Upper lobe of left lung (tissue), 6 donors: ENCODE results near the gene SLC25A17. TPM values are rescaled to one million over a fixed set of nuclear protein-coding genes. Genes with fewer than 3 reads are reported as not detected.
"Not testable (repeated sequence)": the region's sequence is repeated elsewhere in the genome, so short reads cannot be mapped to it uniquely, and the experiment has no call there.

Source experiments
- ATAC-seq, 2 donors: fragments of 200-7000 bp; cut with Tn5 transposase; one replicate each; pipeline ENCODE4 v1.9.1; 2022; ENCODE audit warnings: mild to moderate bottlenecking in 2 of 2, moderate library complexity in 2 of 2; ENCODE audit not compliant: low FRiP score in 2 of 2
- DNase-seq, 2 donors: peaks; one replicate each; pipeline ENCODE4 v3.0.0-alpha.2; 2019 to 2020
- H3K27ac ChIP-seq, 4 donors: fragments of 200-600 bp; sonication (generic); one replicate each; pipeline ENCODE4 v1.5.1; 2016 to 2019
- H3K27me3 ChIP-seq, 4 donors: fragments of 200-600 bp; sonication (generic); one replicate each; pipeline ENCODE4 v1.5.1; 2017 to 2019
- H3K36me3 ChIP-seq, 4 donors: fragments of 200-600 bp; sonication (generic); one replicate each; pipeline ENCODE4 v1.5.1; 2016 to 2019
- H3K4me1 ChIP-seq, 4 donors: fragments of 200-600 bp; sonication (generic); one replicate each; pipeline ENCODE4 v1.5.1; 2018 to 2019
- H3K4me3 ChIP-seq, 4 donors: fragments of 200-600 bp; sonication (generic); one replicate each; pipeline ENCODE4 v1.5.1; 2017 to 2019; ENCODE audit warnings: mild to moderate bottlenecking in 2 of 4, moderate library complexity in 1 of 4
- H3K9me3 ChIP-seq, 4 donors: fragments of 200-600 bp; sonication (generic); one replicate each; pipeline ENCODE4 v1.5.1; 2018 to 2019
- EP300 ChIP-seq, 4 donors: sonication (generic); formaldehyde crosslinking; IDR thresholded peaks; one replicate each; pipeline ENCODE4 v1.5.1; 2017; ENCODE audit warnings: antibody characterized with exemption in 4 of 4, control low read depth in 2 of 4
- POLR2A ChIP-seq, 4 donors: fragments of 450-650 bp; IDR thresholded peaks; one replicate each; pipeline ENCODE4 v1.5.1; 2016 to 2017; ENCODE audit warnings: antibody characterized with exemption in 4 of 4, mild to moderate bottlenecking in 2 of 4
- POLR2AphosphoS5 ChIP-seq, 2 donors: sonication (generic); formaldehyde crosslinking; IDR thresholded peaks; one replicate each; pipeline ENCODE4 v1.5.1; 2017; ENCODE audit warnings: antibody characterized with exemption in 2 of 2
- WGBS, 2 donors: methylation state at CpG; one replicate each; pipeline ENCODE4 v1.1.5; 2017 to 2018; 5-methylcytosine and 5-hydroxymethylcytosine counted together
- total RNA-seq, 6 donors: library from RNA; depleted of rRNA in 4 of 6; stranded (reverse); fragments of >200 nt in 4 of 6; gene quantifications; one replicate each; pipeline versions ENCODE4 v1.1.0 to v1.2.1, GENCODE V29; 2016 to 2021
- TF ChIP-seq, protein P1 (sequence below), 6 experiments: fragments of 450-650 bp in 4 of 6; fragments of 200-600 bp in 2 of 6; sonication (generic) in 2 of 6; IDR thresholded peaks; one replicate each; pipeline ENCODE4 v1.5.1; 2016 to 2019; ENCODE audit warnings: antibody characterized with exemption in 6 of 6
- donor health status: DM: no; HTN: no; CAD: no; lungs with moderate emphysema.
- donor health status: DM: no; HTN: yes; CAD: no; lungs with severe emphysema.

SLC25A17 gene, protein sequence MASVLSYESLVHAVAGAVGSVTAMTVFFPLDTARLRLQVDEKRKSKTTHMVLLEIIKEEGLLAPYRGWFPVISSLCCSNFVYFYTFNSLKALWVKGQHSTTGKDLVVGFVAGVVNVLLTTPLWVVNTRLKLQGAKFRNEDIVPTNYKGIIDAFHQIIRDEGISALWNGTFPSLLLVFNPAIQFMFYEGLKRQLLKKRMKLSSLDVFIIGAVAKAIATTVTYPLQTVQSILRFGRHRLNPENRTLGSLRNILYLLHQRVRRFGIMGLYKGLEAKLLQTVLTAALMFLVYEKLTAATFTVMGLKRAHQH
- total RNA-seq: 10 to 100 TPM in 4 of 6 donors, 1 to 10 TPM in 2; 7.3 to 21.0 (median 14.3) TPM

DNA sequence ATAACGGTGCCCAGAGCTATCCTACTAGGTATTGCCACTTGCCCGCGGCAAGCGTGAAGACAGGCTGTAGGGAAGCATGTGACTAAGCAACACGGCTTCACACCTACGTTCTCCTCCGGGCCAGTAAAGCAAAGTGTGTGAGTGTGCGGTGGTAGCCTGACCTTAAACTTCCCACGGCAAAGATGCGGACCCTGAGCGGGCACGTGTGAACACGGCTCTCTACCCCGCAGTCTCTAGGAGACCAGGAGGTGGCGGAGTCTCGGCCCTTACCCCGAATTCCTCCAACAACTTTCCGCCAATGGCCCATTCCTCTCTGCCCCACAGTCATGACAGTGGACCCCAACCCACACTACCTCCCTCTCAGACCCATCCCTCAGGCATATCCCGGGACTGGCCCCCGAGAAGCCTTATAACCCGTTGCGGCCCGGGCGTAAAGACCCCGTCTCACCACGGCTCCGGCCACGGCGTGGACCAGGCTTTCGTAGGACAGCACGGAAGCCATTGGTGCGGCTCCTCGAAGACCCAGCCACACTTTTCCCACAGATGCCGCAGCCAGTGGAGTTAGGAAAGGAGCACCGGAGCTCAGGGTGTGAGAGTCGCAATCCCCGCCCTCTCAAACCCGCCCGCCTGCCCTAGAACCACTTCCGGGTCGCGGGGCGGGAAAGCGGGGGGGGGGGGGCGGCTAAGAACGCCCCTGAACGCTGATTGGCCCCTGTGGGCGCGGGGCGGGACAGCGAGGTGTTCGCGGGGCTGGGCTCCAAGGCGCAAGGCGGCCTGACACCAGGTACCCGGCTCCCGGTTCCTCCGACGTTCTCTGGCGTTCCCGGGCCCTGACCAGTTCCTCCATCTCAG is at the start of gene SLC25A17:
SLC25A17 (minus strand) TSS at position 600 of the 852 bp plus-strand sequence; CDS start at position 502, 98 bp downstream.
- ATAC-seq: peak; percentile 97 to 98
- H3K9me3 ChIP-seq: no peaks in the 10 kb centered on the region
- no peaks in the 10 kb centered on the region for H3K27me3 ChIP-seq
- peaks cover 0 to 10% (median 3%) of the 10 kb centered on the region in 4 donors for H3K36me3 ChIP-seq
- H3K27ac ChIP-seq: peak within 1 kb of the TSS; percentile 72 to 90 (median 82)
- peak; percentile 92 to 97 for DNase-seq
- 0 to 1% methylated on average over 24 to 31 of the region's 61 CpGs for WGBS, 2 donors
- peak within 1 kb of the TSS; percentile 87 to 100 (median 95) for H3K4me3 ChIP-seq
- peaks cover 13 to 35% (median 22%) of the 10 kb centered on the region in 4 donors for H3K4me1 ChIP-seq
- TF ChIP-seq POLR2A (IDR thresholded peaks at IDR 0.05): peak in 3 of 4 donors; percentile 30 to 68 (median 32)
- TF ChIP-seq POLR2AphosphoS5 (IDR thresholded peaks at IDR 0.05): peak; percentile 43 to 69
- TF ChIP-seq, protein P1, sequence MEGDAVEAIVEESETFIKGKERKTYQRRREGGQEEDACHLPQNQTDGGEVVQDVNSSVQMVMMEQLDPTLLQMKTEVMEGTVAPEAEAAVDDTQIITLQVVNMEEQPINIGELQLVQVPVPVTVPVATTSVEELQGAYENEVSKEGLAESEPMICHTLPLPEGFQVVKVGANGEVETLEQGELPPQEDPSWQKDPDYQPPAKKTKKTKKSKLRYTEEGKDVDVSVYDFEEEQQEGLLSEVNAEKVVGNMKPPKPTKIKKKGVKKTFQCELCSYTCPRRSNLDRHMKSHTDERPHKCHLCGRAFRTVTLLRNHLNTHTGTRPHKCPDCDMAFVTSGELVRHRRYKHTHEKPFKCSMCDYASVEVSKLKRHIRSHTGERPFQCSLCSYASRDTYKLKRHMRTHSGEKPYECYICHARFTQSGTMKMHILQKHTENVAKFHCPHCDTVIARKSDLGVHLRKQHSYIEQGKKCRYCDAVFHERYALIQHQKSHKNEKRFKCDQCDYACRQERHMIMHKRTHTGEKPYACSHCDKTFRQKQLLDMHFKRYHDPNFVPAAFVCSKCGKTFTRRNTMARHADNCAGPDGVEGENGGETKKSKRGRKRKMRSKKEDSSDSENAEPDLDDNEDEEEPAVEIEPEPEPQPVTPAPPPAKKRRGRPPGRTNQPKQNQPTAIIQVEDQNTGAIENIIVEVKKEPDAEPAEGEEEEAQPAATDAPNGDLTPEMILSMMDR (IDR thresholded peaks at IDR 0.05): peak in 5 of 6 experiments; percentile 15 to 57 (median 42)
- no peak for TF ChIP-seq EP300 (IDR thresholded peaks at IDR 0.05)

DNA sequence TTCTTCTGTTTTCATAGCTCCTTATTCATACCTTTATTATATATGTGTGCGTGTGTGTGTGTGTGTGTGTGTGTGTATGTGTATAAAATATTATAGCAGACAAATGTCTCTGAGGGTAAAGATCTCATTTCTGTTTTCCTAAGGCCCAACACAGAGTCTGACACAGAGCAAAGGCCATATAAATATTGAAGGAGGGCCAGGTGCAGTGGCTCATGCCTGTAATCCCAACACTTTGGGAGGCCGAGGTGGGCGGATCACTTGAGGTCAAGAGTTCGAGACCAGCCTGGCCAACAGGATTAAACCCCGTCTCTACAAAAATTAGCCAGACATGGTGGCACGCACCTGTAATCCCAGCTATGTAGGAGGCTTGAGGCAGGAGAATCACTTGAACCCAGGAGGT is 49.2 kb upstream of the SLC25A17 start:
- peaks cover 0 to 28% (median 0%) of the 10 kb centered on the region in 4 donors for H3K36me3 ChIP-seq
- not testable (repeated sequence) for ATAC-seq, H3K27me3 ChIP-seq, DNase-seq, H3K4me1 ChIP-seq, H3K4me3 ChIP-seq, H3K27ac ChIP-seq, H3K9me3 ChIP-seq
- WGBS, 2 donors: 87 to 88% methylated on average over 6 of the region's 6 CpGs

DNA sequence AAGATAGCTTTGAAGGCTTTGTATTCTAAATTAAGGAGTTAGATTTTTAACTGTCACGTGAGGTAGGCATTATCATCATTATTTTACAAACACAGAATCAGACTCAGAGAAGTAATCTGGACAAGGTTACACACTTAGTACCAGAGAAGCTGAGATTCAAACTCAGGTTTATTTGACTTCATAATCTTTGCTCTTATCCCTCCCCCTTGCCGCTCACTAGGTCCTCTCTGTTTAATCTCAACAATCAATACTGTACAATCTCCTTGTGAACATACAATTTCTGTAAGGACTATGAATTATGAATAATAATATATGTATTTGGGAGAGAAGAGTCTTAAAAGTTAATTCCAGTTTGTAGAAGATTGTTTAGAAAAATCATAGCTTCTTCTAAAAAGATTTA is 48.0 kb upstream of the SLC25A17 start:
- Histone ChIP-seq H3K9me3 (no peaks in the 10 kb centered on the region), H3K4me3 (no peak overlapping the region), H3K27ac (no peak overlapping the region), H3K4me1 (no peaks in the 10 kb centered on the region), H3K36me3 (peaks cover 0 to 30% (median 0%) of the 10 kb centered on the region in 4 donors), H3K27me3 (no peaks in the 10 kb centered on the region)
- DNase-seq (no peak), ATAC-seq (no peak)
- TF ChIP-seq, protein P1 (IDR thresholded peaks at IDR 0.05): no peak
- TF ChIP-seq EP300 (IDR thresholded peaks at IDR 0.05) (no peak), POLR2A (IDR thresholded peaks at IDR 0.05) (no peak), POLR2AphosphoS5 (IDR thresholded peaks at IDR 0.05) (no peak)
- WGBS, 2 donors: 85 to 96% methylated on average over 2 of the region's 2 CpGs

DNA sequence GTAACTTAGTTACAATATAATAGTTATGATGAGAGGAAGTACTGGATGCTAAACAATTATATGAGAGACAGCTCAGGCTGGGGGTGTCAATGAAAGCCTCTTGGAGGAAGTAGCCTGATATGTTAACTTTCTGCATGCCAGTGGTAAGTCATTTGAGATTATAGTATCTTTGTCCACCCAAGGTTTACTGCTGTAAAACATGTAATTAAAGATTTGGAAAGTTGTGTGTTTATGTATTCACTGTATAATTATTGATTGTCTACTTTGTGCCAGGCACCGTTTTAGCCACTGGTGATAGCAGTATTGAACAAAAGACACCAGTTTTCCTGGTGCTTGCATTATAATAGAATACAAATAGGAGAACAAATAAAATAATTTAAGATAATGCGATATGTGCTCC is 43.4 kb upstream of the SLC25A17 start:
- WGBS, 2 donors: 91 to 96% methylated on average over 2 of the region's 2 CpGs
- Histone ChIP-seq H3K9me3 (no peaks in the 10 kb centered on the region), H3K27ac (no peak overlapping the region), H3K4me1 (peaks cover 12 to 16% (median 13%) of the 10 kb centered on the region in 4 donors), H3K27me3 (no peaks in the 10 kb centered on the region), H3K36me3 (peaks cover 0 to 13% (median 0%) of the 10 kb centered on the region in 4 donors), H3K4me3 (no peak overlapping the region)
- TF ChIP-seq POLR2A (IDR thresholded peaks at IDR 0.05): no peak
- no peak for TF ChIP-seq EP300 (IDR thresholded peaks at IDR 0.05)
- no peak for TF ChIP-seq POLR2AphosphoS5 (IDR thresholded peaks at IDR 0.05)
- TF ChIP-seq, protein P1 (IDR thresholded peaks at IDR 0.05): no peak
- DNase-seq (no peak), ATAC-seq (no peak)

DNA sequence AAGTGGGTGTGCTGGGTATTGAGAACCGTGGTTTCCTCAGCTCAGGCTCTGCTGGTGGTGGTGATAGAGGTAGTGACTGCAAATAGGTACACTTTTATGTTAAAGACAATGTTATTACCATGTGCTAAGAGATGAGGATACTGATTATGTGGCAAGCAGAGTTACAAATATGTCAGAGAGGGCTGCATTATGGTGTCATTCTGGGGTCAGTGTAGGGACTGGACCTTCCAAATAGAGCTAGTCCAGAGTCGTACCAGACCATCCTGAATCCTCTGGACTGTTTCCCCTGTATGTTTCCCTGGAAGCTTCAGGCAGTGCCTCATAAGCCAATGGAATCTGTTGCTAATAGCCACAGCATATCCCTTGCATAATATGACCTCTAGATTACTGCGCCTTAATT is 42.9 kb upstream of the SLC25A17 start, which contains the start of gene DNAJB7:
DNAJB7 (minus strand) TSS at position 101 of the 400 bp plus-strand sequence. CDS start 119 bp downstream, outside the sequence.
- Histone ChIP-seq H3K36me3 (peaks cover 0 to 13% (median 0%) of the 10 kb centered on the region in 4 donors), H3K27ac (no peak within 1 kb of the TSS), H3K4me3 (no peak within 1 kb of the TSS), H3K4me1 (peaks cover 12 to 19% (median 14%) of the 10 kb centered on the region in 4 donors), H3K9me3 (no peaks in the 10 kb centered on the region), H3K27me3 (no peaks in the 10 kb centered on the region)
- DNase-seq (no peak), ATAC-seq (no peak)
- TF ChIP-seq POLR2AphosphoS5 (IDR thresholded peaks at IDR 0.05): no peak
- no peak for TF ChIP-seq EP300 (IDR thresholded peaks at IDR 0.05)
- 94 to 97% methylated on average over 3 of the region's 3 CpGs for WGBS, 2 donors
